Measurements from ENCODE around the gene GBGT1. TPM values are rescaled to one million over a fixed set of nuclear protein-coding genes. Genes with fewer than 3 reads are reported as not detected.

GBGT1 gene
- total and polyA plus RNA-seq, 3 donors from 2014 or later = 4.0 to 11.2 (median 5.6) TPM

DNA sequence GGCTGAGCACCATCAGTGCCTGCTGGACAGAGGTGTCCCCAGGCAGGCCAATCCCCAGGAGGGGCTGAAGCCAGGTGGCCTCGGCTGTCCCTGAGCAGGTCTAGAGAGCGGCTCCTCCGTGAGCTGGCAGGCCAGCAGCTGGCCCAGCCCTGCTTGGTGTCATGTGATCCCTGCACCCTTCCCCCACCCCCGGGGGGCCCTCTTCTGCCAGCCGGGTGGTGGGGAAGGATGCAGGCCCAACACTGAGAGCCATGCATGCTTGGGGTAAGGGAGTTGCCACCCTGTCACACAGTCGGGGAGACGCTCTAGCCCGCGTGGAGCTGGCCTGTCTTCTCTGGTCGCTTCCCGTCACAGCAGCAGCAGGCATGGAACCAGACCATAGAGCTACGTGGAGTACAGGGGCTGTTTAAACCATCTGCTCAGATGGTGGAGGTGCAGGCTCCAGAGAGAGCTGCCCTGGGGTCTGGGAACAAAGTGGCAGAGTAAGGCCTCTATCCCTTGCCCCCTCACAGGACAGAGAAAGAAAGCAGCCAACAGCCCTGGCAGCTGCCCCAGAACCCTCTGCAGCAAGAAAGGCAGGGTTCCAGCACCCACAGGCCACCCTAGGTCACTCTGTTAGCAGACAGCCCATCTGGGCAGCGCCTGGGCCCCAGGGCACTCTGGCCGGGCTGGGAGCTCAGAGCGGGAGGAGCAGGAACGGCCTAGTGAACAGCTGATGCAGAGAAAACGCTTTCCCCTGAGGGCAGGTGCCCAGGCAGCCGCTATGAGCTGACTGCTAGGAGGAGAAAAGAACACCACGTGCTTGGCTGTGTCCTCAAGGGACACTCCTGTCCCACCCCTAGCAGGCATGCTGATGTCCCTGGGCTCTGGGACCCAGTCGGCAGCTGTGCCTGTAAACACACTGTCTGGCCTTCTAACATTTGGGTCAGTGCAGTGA is 49.5 kb downstream of the GBGT1 start:
- Histone ChIP-seq H3K27ac (no peak overlapping the region), H3K9me3 (no peaks in the 10 kb centered on the region), H3K4me1 (peaks cover 43% of the 10 kb centered on the region), H3K27me3 (no peaks in the 10 kb centered on the region), H3K4me3 (no peak overlapping the region), H3K36me3 (ENCODE audit: low read depth, missing control alignments) (no peaks in the 10 kb centered on the region)
- WGBS, 2 donors = 53 to 70% methylated on average over 7 to 20 of the region's 20 CpGs
- TF ChIP-seq, protein P1, sequence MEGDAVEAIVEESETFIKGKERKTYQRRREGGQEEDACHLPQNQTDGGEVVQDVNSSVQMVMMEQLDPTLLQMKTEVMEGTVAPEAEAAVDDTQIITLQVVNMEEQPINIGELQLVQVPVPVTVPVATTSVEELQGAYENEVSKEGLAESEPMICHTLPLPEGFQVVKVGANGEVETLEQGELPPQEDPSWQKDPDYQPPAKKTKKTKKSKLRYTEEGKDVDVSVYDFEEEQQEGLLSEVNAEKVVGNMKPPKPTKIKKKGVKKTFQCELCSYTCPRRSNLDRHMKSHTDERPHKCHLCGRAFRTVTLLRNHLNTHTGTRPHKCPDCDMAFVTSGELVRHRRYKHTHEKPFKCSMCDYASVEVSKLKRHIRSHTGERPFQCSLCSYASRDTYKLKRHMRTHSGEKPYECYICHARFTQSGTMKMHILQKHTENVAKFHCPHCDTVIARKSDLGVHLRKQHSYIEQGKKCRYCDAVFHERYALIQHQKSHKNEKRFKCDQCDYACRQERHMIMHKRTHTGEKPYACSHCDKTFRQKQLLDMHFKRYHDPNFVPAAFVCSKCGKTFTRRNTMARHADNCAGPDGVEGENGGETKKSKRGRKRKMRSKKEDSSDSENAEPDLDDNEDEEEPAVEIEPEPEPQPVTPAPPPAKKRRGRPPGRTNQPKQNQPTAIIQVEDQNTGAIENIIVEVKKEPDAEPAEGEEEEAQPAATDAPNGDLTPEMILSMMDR (IDR thresholded peaks at IDR 0.05) = no peak
- no peak for TF ChIP-seq POLR2A (IDR thresholded peaks at IDR 0.05)
- DNase-seq = no peak
- intact Hi-C loops (cut with DNase I; ENCODE audit: low total_unique reads) = no loop called here

DNA sequence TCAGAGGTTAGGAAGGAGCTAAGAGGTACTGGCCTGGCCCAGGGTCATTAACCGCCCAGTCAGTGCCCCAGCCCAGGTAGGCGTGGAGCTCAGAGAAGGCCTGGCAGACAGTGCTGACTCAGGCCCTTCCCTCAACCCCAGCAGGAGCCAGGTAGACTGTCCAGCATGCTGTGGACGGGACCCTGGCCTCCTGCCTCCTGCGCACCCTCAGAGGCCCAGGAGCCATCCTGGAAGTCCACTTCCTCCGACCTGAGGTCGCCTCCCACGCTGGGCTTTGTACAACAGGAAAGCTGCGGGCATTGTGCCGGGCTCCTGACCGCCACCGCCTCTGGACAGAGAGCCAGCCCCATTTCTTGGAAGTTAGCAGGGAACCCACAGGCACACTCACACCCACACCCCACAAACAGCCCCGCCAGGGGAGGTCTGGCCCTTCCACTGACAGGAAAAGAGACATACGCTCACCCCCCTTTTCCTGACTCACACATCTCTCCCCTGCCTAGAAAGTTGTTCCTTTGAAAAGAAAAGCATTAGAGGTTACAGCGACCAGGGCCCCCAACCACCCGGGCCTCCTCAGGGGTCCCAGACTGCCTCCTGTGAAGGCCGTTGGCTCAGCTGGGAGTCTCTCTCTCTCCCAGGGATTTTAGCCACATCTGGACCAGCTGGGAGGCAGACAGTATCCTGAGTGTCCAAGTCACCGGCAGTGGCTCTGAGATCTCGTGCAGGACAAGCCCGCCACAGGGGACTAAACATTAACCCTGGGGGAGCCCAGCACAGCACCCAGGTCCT is 50.4 kb downstream of the GBGT1 start:
- WGBS, 2 donors = 56 to 71% methylated on average over 14 to 19 of the region's 19 CpGs
- Histone ChIP-seq H3K27ac (no peak overlapping the region), H3K4me3 (no peak overlapping the region), H3K4me1 (peaks cover 35% of the 10 kb centered on the region), H3K36me3 (ENCODE audit: low read depth, missing control alignments) (no peaks in the 10 kb centered on the region), H3K27me3 (no peaks in the 10 kb centered on the region), H3K9me3 (no peaks in the 10 kb centered on the region)
- intact Hi-C loops (cut with DNase I; ENCODE audit: low total_unique reads) = no loop called here
- TF ChIP-seq POLR2A (IDR thresholded peaks at IDR 0.05) = no peak
- TF ChIP-seq, protein P1 (IDR thresholded peaks at IDR 0.05) = no peak
- DNase-seq = no peak

DNA sequence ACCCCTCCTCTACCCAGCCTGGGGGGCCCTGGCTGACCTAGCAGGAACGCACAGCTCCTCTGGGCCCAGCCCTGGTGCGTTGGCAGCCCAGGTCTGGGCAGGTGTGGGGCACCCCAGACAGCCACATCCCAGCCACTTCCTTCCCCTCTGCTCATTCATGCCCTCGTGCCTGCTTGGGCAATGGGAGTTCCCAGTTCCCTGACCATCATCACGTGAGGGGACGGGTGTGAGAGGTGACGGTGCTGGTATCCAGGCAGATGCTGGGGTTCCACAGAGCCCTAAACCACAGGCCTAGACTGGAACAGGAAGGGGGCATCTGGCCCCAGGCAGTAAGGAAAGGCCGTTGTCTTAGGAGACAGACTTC is 51.1 kb downstream of the GBGT1 start:
- TF ChIP-seq POLR2A (IDR thresholded peaks at IDR 0.05) = no peak
- Histone ChIP-seq H3K9me3 (no peaks in the 10 kb centered on the region), H3K27me3 (no peaks in the 10 kb centered on the region), H3K4me1 (peaks cover 29% of the 10 kb centered on the region), H3K36me3 (ENCODE audit: low read depth, missing control alignments) (no peaks in the 10 kb centered on the region), H3K27ac (no peak overlapping the region), H3K4me3 (no peak overlapping the region)
- DNase-seq = no peak
- WGBS, 2 donors = 66 to 73% methylated on average over 6 to 7 of the region's 7 CpGs
- intact Hi-C loops (cut with DNase I; ENCODE audit: low total_unique reads) = no loop called here

- H3K4me1 ChIP-seq = peaks cover 23% of the 10 kb centered on the region
- no peaks in the 10 kb centered on the region for H3K36me3 ChIP-seq (ENCODE audit: low read depth, missing control alignments)
- DNase-seq = no peak
- no peaks in the 10 kb centered on the region for H3K27me3 ChIP-seq
- no peak overlapping the region for H3K4me3 ChIP-seq
- intact Hi-C loops (cut with DNase I; ENCODE audit: low total_unique reads) = no loop called here
- H3K9me3 ChIP-seq = no peaks in the 10 kb centered on the region
- 93 to 94% methylated on average over 28 to 30 of the region's 30 CpGs for WGBS, 2 donors
- TF ChIP-seq, protein P1 (IDR thresholded peaks at IDR 0.05) = no peak
- TF ChIP-seq POLR2A (IDR thresholded peaks at IDR 0.05) = no peak
- no peak overlapping the region for H3K27ac ChIP-seq
Measured at GRCh38 chr9:133111808-133112662, 51.7 kb downstream of the GBGT1 start.
